ENCODE data around the gene TOR1A.

TOR1A gene

GRCh38 chr9:129839324-129840023 is 15.5 kb upstream of the TOR1A start:
- DNase-seq (ENCODE audit: low read depth) = no peak
- H3K4me3 ChIP-seq (ENCODE audit: low read length) = no peak overlapping the region
- TF ChIP-seq CTCF (conservative IDR thresholded peaks at IDR 0.05; ENCODE audit: low read depth, low read length) = no peak

GRCh38 chr9:129838707-129839259 is 14.8 kb upstream of the TOR1A start:
- H3K4me3 ChIP-seq (ENCODE audit: low read length) = no peak overlapping the region
- no peak for TF ChIP-seq CTCF (conservative IDR thresholded peaks at IDR 0.05; ENCODE audit: low read depth, low read length)
- no peak for DNase-seq (ENCODE audit: low read depth)

GRCh38 chr9:129836311-129837007 is 12.5 kb upstream of the TOR1A start:
- H3K4me3 ChIP-seq (ENCODE audit: low read length) = peak overlapping the region; percentile 96
- DNase-seq (ENCODE audit: low read depth) = no peak

GRCh38 chr9:129835860-129836223 is 11.9 kb upstream of the TOR1A start:
- peak overlapping the region; percentile 96 for H3K4me3 ChIP-seq (ENCODE audit: low read length)
- no peak for TF ChIP-seq CTCF (conservative IDR thresholded peaks at IDR 0.05; ENCODE audit: low read depth, low read length)
- no peak for DNase-seq (ENCODE audit: low read depth)

More at GRCh38 chr9:129836311-129837007, 12.5 kb upstream of the TOR1A start:
- no peak for TF ChIP-seq CTCF (conservative IDR thresholded peaks at IDR 0.05; ENCODE audit: low read depth, low read length)

- H3K4me3 ChIP-seq (ENCODE audit: low read length) = peak within 1 kb of the TSS; percentile 96
- TF ChIP-seq CTCF (conservative IDR thresholded peaks at IDR 0.05; ENCODE audit: low read depth, low read length) = no peak
- peak; percentile 69 for DNase-seq (ENCODE audit: low read depth)
Observed at GRCh38 chr9:129835128-129835859, 11.4 kb upstream of the TOR1A start, which contains the start of the genes C9orf78 and USP20. TSS of gene C9orf78 (minus strand) at chr9:129835275. CDS start at chr9:129835221, 54 bp downstream. TSS of gene USP20 (plus strand) at chr9:129835458. CDS start at chr9:129852556, 17,098 bp downstream.

GRCh38 chr9:129834489-129835127 is 10.7 kb upstream of the TOR1A start:
- TF ChIP-seq CTCF (conservative IDR thresholded peaks at IDR 0.05; ENCODE audit: low read depth, low read length) = no peak
- DNase-seq (ENCODE audit: low read depth) = no peak
- H3K4me3 ChIP-seq (ENCODE audit: low read length) = peak overlapping the region; percentile 96
